Right lobe of liver (tissue), 4 donors: ENCODE results near the gene ATXN10.

Experiments used
- POLR2A ChIP-seq: fragments of 450-650 bp; IDR thresholded peaks from one replicate; pipeline ENCODE4 v1.6.1; 2017; ENCODE audit warnings: antibody characterized with exemption, mild to moderate bottlenecking
- TF ChIP-seq, protein P1 (sequence below), 4 donors: fragments of 200-600 bp in 3 of 4; fragments of 450-650 bp in 1 of 4; IDR thresholded peaks; one replicate each; pipeline versions ENCODE4 v1.5.1 to v1.8.0; 2016 to 2022; ENCODE audit warnings: antibody characterized with exemption in 4 of 4, mild to moderate bottlenecking in 2 of 4
- donor health status: DM: no; HTN: no; CAD: no.
- donor health status: DM: no; HTN: no; CAD: no.
- donor health status: DM: no; HTN: yes; CAD: no.

DNA sequence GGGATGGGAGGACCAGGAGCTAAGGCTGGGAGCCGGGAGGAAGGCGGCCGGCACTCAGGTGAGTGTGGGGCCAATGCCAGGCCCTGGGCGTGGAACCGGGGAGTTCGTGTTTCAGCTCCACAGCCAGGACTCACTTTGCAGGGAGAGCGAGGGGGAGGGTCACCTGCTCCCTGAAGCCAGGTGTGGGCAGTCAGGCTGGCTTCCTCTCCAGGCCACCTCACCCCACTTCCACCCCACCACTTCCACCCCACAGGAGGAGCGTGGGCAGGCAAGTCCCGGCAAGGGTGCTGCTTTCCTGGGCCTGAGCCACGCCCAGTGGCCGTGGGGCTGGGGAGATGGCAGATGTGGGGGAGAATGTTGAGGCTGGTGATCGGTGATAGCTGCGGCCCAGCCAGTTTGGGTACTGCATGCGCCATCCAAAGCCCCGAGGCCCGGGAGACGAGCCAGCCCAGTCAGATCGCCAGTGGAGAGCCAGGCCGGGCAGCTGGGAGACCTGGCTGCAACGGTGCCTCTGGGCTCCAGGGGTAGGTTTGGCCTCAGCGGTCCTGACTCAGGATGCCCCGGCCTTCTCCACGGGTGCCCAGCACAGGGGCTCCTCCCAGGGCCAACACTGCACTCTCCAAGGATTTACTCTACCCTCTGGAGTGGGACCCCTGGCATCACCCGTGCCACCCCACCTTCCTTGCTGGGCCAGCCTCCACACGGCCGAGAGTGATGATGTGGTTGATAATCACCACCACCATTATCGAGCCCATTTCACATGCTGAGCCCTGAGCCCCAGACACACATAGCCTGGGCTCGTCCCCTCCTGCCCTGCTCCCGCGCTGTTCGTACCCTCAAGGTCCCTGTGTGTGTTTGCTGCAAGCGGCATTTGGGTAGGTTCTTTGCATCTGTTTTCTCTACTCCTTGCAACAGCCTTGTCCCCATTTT lies 211.5 kb downstream of the ATXN10 start:
- TF ChIP-seq POLR2A = no peak
- TF ChIP-seq, protein P1, sequence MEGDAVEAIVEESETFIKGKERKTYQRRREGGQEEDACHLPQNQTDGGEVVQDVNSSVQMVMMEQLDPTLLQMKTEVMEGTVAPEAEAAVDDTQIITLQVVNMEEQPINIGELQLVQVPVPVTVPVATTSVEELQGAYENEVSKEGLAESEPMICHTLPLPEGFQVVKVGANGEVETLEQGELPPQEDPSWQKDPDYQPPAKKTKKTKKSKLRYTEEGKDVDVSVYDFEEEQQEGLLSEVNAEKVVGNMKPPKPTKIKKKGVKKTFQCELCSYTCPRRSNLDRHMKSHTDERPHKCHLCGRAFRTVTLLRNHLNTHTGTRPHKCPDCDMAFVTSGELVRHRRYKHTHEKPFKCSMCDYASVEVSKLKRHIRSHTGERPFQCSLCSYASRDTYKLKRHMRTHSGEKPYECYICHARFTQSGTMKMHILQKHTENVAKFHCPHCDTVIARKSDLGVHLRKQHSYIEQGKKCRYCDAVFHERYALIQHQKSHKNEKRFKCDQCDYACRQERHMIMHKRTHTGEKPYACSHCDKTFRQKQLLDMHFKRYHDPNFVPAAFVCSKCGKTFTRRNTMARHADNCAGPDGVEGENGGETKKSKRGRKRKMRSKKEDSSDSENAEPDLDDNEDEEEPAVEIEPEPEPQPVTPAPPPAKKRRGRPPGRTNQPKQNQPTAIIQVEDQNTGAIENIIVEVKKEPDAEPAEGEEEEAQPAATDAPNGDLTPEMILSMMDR (IDR thresholded peaks at IDR 0.05) = no peak
